22Rv1 (cell line): ENCODE data around the gene GET3.

Source experiments
- H3K27ac ChIP-seq: fragments of 450-650 bp; 2 replicates; pipeline ENCODE4 v1.5.1; 2017
- CTCF ChIP-seq: fragments of 450-650 bp; IDR thresholded peaks from 2 replicates; pipeline ENCODE4 v1.5.1; 2017; ENCODE audit warnings: mild to moderate bottlenecking
- ZFX ChIP-seq: fragments of 450-650 bp; IDR thresholded peaks from 2 replicates; pipeline ENCODE4 v1.6.1; 2017; ENCODE audit warnings: antibody characterized with exemption, borderline replicate concordance

Gene GET3

GRCh38 chr19:12736995-12737834, at the start of gene GET3:
GET3 (plus strand) TSS chr19:12737497; CDS start chr19:12737506, 9 bp downstream.
- TF ChIP-seq ZFX (no peak), CTCF (no peak)
- peak within 1 kb of the TSS; percentile 93 for H3K27ac ChIP-seq

DNA sequence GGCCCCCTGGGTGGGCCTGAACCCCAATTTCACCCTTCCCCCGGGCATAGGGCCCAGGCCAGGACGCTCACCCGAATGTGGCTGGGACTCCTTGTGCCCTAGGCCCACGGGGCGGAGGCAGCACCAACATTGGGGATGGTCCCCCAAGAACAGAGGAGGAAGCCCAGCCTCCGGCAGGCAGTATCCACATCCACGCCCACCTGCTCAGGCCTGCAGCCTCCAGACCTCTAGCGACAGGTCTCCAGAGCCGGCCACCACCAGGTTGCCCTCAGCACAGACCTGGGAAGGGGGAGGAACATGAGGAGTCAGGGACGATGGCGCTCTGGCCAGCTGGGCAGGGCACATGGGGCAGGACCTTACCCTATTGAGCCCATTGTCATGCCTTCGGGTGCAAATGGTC, 48.3 kb upstream of the GET3 start:
- H3K27ac ChIP-seq: no peak overlapping the region
- no peak for TF ChIP-seq ZFX
- no peak for TF ChIP-seq CTCF

GRCh38 chr19:12689581-12690216, 47.6 kb upstream of the GET3 start:
- H3K27ac ChIP-seq: no peak overlapping the region
- no peak for TF ChIP-seq ZFX
- TF ChIP-seq CTCF: no peak

DNA sequence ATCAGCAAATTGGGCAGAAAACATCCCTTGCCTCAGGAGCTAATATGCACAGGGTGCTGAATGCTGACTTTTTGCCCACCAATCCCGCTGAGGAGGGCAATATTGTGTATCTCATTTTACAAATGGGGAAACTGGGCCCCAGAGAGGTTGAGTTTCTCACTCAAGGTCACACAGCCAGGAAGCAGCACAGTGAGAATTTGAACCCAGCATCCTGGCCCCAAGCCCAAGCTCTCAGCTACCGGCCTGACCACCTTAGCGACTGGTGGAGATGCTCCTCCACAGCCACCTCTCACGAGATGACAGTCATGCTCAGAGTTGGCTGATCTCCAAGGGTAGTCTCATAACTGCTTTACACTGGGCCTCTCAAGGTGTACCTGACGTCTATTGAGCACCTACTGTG, 44.3 kb upstream of the GET3 start:
- no peak overlapping the region for H3K27ac ChIP-seq
- TF ChIP-seq ZFX (no peak), CTCF (no peak)

GRCh38 chr19:12694641-12695040, 42.7 kb upstream of the GET3 start:
- no peak overlapping the region for H3K27ac ChIP-seq
- TF ChIP-seq CTCF (no peak), ZFX (no peak)

DNA sequence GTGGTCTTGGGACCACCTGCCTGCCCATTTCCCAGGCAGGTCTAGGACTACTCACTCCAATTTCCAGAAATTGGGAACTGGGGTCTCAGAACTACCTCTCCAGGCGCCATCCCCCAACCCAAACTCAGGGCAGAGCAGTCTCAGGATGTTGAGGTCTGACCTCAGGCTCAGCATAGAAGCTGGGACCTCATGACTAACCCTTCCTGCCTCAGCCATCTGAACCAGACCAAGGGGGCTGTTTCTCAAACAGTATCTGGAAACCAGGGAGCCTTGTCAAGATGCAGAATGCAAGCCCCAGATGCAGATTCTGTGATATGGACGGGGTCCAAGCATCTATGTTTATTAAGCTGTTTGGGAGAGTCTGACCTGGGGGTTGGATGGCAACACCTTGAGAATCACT, 42.2 kb upstream of the GET3 start:
- TF ChIP-seq ZFX (no peak), CTCF (no peak)

DNA sequence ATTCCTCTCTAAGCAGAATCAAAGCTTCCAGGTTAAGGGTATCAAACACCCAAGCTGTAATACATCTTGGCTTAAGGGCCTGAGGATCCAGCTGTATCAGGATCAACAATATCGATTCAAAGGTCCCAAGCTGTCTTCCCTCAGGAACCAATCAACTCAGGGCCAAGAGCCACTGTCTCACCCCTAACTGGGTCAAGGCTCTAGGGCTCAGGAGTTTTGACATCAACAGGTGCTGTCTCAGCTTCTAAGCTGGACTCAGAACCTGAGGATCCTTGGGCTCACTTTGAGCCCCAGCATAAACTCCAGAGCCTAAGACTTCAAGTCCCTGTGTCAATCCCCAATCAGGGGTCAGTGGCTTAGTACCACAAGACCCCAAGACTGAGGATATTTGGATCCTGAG, 41.8 kb upstream of the GET3 start:
- peak overlapping the region; percentile 78 for H3K27ac ChIP-seq
- TF ChIP-seq ZFX (no peak), CTCF (no peak)

More for the DNA sequence above, 42.2 kb upstream of the GET3 start:
- peak overlapping the region; percentile 78; the same call in 1 of the 2 replicates for H3K27ac ChIP-seq
